Thyroid gland (tissue), 4 donors: ENCODE measurements around the gene GOLGA7B.

Experiments used
- POLR2A ChIP-seq, 2 donors: fragments of 450-650 bp; IDR thresholded peaks; one replicate each; pipeline ENCODE4 v1.6.1; 2017; ENCODE audit warnings: antibody characterized with exemption in 2 of 2, mild to moderate bottlenecking in 2 of 2, moderate library complexity in 1 of 2
- TF ChIP-seq, protein P1 (sequence below), 6 experiments: fragments of 200-600 bp in 3 of 6; fragments of 450-650 bp in 3 of 6; sonication (generic) in 3 of 6; IDR thresholded peaks; one replicate each; pipeline ENCODE4 v1.5.1; 2016 to 2019; ENCODE audit warnings: antibody characterized with exemption in 6 of 6, mild to moderate bottlenecking in 2 of 6, inconsistent platforms in 1 of 6, moderate library complexity in 1 of 6

DNA sequence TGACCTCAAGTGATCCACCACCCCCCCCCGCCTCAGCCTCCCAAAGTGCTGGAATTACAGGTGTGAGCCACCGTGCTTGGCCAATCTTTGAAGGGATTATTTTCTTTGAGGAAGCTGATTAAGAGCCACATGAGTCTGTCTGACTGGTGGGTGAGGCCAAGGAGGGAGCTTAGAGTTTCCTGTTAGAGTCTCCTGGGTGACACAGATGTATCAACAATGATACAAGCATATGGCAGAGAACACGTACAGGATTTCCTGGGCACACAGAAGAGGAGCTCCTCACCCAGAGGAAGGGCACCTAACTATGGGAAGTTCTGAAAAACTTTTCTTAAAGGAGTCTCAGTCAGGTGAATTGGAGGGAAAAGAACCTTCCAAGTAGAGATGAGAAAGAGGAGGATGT lies 69.4 kb downstream of the GOLGA7B start:
- TF ChIP-seq, protein P1, sequence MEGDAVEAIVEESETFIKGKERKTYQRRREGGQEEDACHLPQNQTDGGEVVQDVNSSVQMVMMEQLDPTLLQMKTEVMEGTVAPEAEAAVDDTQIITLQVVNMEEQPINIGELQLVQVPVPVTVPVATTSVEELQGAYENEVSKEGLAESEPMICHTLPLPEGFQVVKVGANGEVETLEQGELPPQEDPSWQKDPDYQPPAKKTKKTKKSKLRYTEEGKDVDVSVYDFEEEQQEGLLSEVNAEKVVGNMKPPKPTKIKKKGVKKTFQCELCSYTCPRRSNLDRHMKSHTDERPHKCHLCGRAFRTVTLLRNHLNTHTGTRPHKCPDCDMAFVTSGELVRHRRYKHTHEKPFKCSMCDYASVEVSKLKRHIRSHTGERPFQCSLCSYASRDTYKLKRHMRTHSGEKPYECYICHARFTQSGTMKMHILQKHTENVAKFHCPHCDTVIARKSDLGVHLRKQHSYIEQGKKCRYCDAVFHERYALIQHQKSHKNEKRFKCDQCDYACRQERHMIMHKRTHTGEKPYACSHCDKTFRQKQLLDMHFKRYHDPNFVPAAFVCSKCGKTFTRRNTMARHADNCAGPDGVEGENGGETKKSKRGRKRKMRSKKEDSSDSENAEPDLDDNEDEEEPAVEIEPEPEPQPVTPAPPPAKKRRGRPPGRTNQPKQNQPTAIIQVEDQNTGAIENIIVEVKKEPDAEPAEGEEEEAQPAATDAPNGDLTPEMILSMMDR (IDR thresholded peaks at IDR 0.05): no peak
- TF ChIP-seq POLR2A (IDR thresholded peaks at IDR 0.05): no peak
